GM12878 (cell line): Measurements from ENCODE around the gene RPRD1B. TPM values are rescaled to one million over a fixed set of nuclear protein-coding genes. Genes with fewer than 3 reads are reported as not detected.
A peak's percentile ranks its signal among the peaks of the same experiment; 100 is the strongest.

Experiments used
- ATAC-seq: fragments of 200-7000 bp; cut with Tn5 transposase; 3 replicates; pipeline ENCODE4 v1.9.1; 2020; ENCODE audit warnings: mild to moderate bottlenecking, moderate library complexity
- BruUV-seq: library from RNA; stranded (reverse); fragments of 400-500 nt; replicated peaks from 2 replicates; lab custom pipeline; 2021; lab: Mats Ljungman, UMichigan
- CTCF ChIA-PET: fragments of 300-600 bp; sonication (Branson Sonifier 250); formaldehyde crosslinking; extraction: SDS; loops from one replicate; lab custom pipeline; 2021; ENCODE audit warnings: inconsistent platforms; lab: Yijun Ruan, JAX
- POLR2A ChIA-PET: fragments of 350-600 bp; formaldehyde crosslinking; extraction: SDS; loops from one replicate; lab custom pipeline; 2021; ENCODE audit warnings: inconsistent platforms; lab: Charles Lee
- RAD21 ChIA-PET: fragments of 300-600 bp; sonication (Branson Sonifier 250); formaldehyde crosslinking; loops from one replicate; lab custom pipeline; 2023; ENCODE audit warnings: antibody characterized with exemption; ENCODE audit not compliant: unreplicated experiment; lab: Charles Lee
- SMC1A ChIA-PET: fragments of 300-600 bp; sonication (Branson Sonifier 250); formaldehyde crosslinking; loops from one replicate; lab custom pipeline; 2023; ENCODE audit not compliant: unreplicated experiment, uncharacterized antibody; lab: Charles Lee
- DNase-seq: peaks from one replicate; pipeline ENCODE4 v3.0.0-alpha.2; 2011; ENCODE audit warnings: low read depth, low spot score
- FAIRE-seq: peaks from 3 replicates; lab custom pipeline; 2011; peaks lifted over from hg19 to GRCh38; lab: Jason Lieb, UNC
- H2AFZ ChIP-seq: 2 replicates; pipeline ENCODE4 v1.6.0; 2011; ENCODE audit warnings: low read depth, low read length, control low read depth; ENCODE audit not compliant: control insufficient read depth
- H3K27ac ChIP-seq: 2 replicates; pipeline ENCODE4 v1.5.1; 2011; ENCODE audit warnings: control low read depth; ENCODE audit not compliant: control insufficient read depth, insufficient read depth
- H3K27me3 ChIP-seq, 2 experiments: replicated peaks in 1 of 2; 2 replicates each; pipeline versions ENCODE4 v1.6.0 to v1.6.1; 2011; ENCODE audit warnings: low read length in 1 of 2; ENCODE audit not compliant: control insufficient read depth in 2 of 2, insufficient read depth in 2 of 2
- H3K36me3 ChIP-seq, 2 experiments: 2 replicates each; pipeline ENCODE4 v1.5.1; 2011; ENCODE audit warnings: low read length in 1 of 2; ENCODE audit not compliant: control insufficient read depth in 2 of 2, insufficient read depth in 2 of 2
- H3K4me1 ChIP-seq: 2 replicates; pipeline ENCODE4 v1.6.1; 2011; ENCODE audit warnings: mild to moderate bottlenecking, low read length, moderate library complexity, mixed read lengths; ENCODE audit not compliant: control insufficient read depth, insufficient read depth
- H3K4me2 ChIP-seq: 2 replicates; pipeline ENCODE4 v1.6.0; 2011; ENCODE audit warnings: control low read depth; ENCODE audit not compliant: control insufficient read depth, insufficient read depth
- H3K4me3 ChIP-seq: fragments of 200-600 bp; sonication (generic); 2 replicates; pipeline ENCODE4 v1.5.1; 2016
- H3K79me2 ChIP-seq: 2 replicates; pipeline ENCODE4 v1.6.0; 2011; ENCODE audit warnings: low read length; ENCODE audit not compliant: control insufficient read depth, insufficient read depth
- H3K9ac ChIP-seq: 2 replicates; pipeline ENCODE4 v1.8.0; 2011; ENCODE audit warnings: low read length, control low read depth, mixed read lengths; ENCODE audit not compliant: control insufficient read depth, insufficient read depth
- H3K9me3 ChIP-seq: replicated peaks from 3 replicates; pipeline ENCODE4 v1.5.1; 2011; ENCODE audit warnings: mild to moderate bottlenecking, low read length; ENCODE audit not compliant: control insufficient read depth, insufficient read depth
- H4K20me1 ChIP-seq: 2 replicates; pipeline ENCODE4 v1.6.0; 2011; ENCODE audit not compliant: control insufficient read depth, insufficient read depth
- NRF1 ChIP-seq: conservative IDR thresholded peaks from 2 replicates; pipeline ENCODE4 v1.6.1; 2011; ENCODE audit warnings: mild to moderate bottlenecking, low read depth, low read length, improper control_type of control experiment
- SMARCA5 ChIP-seq: fragments of 450-650 bp; IDR thresholded peaks from 2 replicates; pipeline ENCODE4 v1.6.1; 2017; ENCODE audit warnings: mild to moderate bottlenecking
- in situ Hi-C: fragments of 300-500 bp; cut with MboI; formaldehyde crosslinking; loops from 9 replicates; pipeline ENCODE4 v1.14.3; 2018; ENCODE audit warnings: mixed read lengths
- intact Hi-C: fragments of 100-400 bp; cut with micrococcal nuclease; formaldehyde crosslinking; loops from one replicate; pipeline ENCODE4 v1.14.2; 2022; ENCODE audit not compliant: unreplicated experiment
- polyA plus RNA-seq, 11 experiments: library from polyadenylated mRNA; depleted of rRNA in 4 of 11; unstranded in 6 of 11; stranded (reverse) in 5 of 11; fragments of >200 nt; fragmentation: Nextera tagmentation in 4 of 11; fragmentation: Illumina TruSeq in 1 of 11; extraction: Ambion mirVana in 4 of 11; extraction: Trizol in 1 of 11; gene quantifications; 1 replicate in 1 of 11; 2 replicates in 10 of 11; pipeline versions ENCODE4 v1.2.1 to v1.2.3, GENCODE V29; 2011 to 2016; ENCODE audit warnings: inconsistent platforms in 2 of 11, missing spikeins in 2 of 11, low read depth in 1 of 11
- total RNA-seq, 4 experiments: library from RNA; depleted of rRNA in 3 of 4; stranded (reverse); fragments of >200 nt in 3 of 4; fragmentation: Illumina TruSeq in 1 of 4; extraction: Trizol in 1 of 4; gene quantifications; 2 replicates each; pipeline versions ENCODE4 v1.2.1 to v1.2.3, GENCODE V29; 2013 to 2021
- TF ChIP-seq, protein P1 (sequence below): IDR thresholded peaks from 2 replicates; pipeline ENCODE4 v1.6.1; 2011; ENCODE audit warnings: mild to moderate bottlenecking, low read depth, low read length, moderate library complexity; ENCODE audit not compliant: insufficient replicate concordance
- TF ChIP-seq, protein P2 (sequence below): fragments of 450-650 bp; IDR thresholded peaks from 2 replicates; pipeline ENCODE4 v1.6.1; 2018; ENCODE audit warnings: mild to moderate bottlenecking, low read depth, moderate library complexity; ENCODE audit not compliant: partially characterized antibody
- TF ChIP-seq, protein P3 (sequence below): fragments of 450-650 bp; formaldehyde crosslinking; IDR thresholded peaks from 2 replicates; pipeline ENCODE4 v1.4.0; 2022; ENCODE audit warnings: mild to moderate bottlenecking, moderate library complexity

RPRD1B gene
- total and polyA plus RNA-seq, 10 of the 15 experiments (the other 5 are each of a cell fraction or from before 2014, with no cell fraction given) = 5.2 to 40.2 (median 30.0) TPM

DNA sequence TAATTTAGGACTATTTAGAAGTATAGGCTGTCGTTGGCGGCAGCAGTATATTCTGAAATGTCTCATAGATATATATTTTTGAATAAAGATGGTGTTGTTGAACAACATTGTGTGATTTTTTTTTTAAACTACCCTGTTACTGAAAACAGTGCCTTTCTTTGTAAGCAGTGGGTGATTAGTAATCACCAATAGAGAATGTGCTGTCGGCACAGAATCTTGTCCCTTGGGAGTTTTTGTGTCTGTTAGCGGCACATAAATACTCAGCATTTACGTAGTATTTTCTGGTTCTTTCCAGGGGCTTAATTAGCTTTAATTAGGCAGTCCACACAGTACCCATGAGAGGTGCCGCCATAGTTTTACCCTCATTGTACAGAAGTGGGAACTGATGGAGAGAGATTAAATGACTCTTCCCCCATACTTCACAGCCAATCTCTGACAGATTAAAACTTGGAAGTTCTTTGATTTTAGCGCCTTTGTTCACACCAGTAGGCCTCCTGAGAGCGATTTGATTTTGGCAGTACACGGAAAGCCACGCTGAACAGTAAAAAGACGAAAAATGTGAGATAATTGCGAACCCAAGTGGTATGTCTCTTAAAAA, 58.8 kb downstream of the RPRD1B start (continued):
- TF ChIP-seq, protein P1, sequence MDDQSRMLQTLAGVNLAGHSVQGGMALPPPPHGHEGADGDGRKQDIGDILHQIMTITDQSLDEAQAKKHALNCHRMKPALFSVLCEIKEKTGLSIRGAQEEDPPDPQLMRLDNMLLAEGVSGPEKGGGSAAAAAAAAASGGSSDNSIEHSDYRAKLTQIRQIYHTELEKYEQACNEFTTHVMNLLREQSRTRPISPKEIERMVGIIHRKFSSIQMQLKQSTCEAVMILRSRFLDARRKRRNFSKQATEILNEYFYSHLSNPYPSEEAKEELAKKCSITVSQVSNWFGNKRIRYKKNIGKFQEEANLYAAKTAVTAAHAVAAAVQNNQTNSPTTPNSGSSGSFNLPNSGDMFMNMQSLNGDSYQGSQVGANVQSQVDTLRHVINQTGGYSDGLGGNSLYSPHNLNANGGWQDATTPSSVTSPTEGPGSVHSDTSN = no peak
- TF ChIP-seq, protein P2, sequence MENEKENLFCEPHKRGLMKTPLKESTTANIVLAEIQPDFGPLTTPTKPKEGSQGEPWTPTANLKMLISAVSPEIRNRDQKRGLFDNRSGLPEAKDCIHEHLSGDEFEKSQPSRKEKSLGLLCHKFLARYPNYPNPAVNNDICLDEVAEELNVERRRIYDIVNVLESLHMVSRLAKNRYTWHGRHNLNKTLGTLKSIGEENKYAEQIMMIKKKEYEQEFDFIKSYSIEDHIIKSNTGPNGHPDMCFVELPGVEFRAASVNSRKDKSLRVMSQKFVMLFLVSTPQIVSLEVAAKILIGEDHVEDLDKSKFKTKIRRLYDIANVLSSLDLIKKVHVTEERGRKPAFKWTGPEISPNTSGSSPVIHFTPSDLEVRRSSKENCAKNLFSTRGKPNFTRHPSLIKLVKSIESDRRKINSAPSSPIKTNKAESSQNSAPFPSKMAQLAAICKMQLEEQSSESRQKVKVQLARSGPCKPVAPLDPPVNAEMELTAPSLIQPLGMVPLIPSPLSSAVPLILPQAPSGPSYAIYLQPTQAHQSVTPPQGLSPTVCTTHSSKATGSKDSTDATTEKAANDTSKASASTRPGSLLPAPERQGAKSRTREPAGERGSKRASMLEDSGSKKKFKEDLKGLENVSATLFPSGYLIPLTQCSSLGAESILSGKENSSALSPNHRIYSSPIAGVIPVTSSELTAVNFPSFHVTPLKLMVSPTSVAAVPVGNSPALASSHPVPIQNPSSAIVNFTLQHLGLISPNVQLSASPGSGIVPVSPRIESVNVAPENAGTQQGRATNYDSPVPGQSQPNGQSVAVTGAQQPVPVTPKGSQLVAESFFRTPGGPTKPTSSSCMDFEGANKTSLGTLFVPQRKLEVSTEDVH = peak; percentile 12
- TF ChIP-seq NRF1 = no peak

DNA sequence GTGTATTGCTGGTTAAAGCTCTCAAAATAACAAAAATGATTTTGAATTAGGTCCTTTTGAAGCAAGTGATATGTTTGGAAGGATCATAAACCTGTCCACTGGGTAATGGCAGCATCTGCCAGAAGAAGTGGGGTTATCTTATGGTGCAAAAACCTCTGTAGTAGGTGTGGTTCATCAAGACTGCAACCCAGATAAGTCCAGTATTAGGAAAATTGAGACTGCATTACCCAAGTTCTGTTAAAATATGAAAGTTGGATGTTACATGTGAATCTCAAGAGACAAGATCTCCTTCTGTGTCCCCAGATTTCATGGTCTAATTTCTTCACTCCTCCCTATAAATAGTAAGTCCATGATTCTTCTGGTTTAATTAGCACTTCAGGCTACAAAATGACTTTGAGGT, 59.4 kb downstream of the RPRD1B start:
- no peaks in the 10 kb centered on the region for H3K27me3 ChIP-seq
- H3K4me1 ChIP-seq = peaks cover 47% of the 10 kb centered on the region
- intact Hi-C loops (no loop called here), in situ Hi-C loops (no loop called here)
- H3K36me3 ChIP-seq = peaks cover 0 to 2% of the 10 kb centered on the region in 2 experiments; a peak in 2 of 4 replicates
- FAIRE-seq (no peak), DNase-seq (no peak), ATAC-seq (no peak)
- TF ChIP-seq, protein P3, sequence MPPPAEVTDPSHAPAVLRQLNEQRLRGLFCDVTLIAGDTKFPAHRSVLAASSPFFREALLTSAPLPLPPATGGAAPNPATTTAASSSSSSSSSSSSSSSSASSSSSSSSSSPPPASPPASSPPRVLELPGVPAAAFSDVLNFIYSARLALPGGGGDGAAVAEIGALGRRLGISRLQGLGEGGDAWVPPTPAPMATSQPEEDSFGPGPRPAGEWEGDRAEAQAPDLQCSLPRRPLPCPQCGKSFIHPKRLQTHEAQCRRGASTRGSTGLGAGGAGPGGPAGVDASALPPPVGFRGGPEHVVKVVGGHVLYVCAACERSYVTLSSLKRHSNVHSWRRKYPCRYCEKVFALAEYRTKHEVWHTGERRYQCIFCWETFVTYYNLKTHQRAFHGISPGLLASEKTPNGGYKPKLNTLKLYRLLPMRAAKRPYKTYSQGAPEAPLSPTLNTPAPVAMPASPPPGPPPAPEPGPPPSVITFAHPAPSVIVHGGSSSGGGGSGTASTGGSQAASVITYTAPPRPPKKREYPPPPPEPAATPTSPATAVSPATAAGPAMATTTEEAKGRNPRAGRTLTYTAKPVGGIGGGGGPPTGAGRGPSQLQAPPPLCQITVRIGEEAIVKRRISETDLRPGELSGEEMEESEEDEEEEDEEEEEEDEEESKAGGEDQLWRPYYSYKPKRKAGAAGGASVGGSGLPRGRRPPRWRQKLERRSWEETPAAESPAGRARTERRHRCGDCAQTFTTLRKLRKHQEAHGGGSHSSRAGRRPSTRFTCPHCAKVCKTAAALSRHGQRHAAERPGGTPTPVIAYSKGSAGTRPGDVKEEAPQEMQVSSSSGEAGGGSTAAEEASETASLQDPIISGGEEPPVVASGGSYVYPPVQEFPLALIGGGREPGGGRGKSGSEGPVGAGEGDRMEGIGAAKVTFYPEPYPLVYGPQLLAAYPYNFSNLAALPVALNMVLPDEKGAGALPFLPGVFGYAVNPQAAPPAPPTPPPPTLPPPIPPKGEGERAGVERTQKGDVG = no peak
- TF ChIP-seq SMARCA5 = 0 out of 2 replicates have a peak, but pooled peaks have one; percentile 1
- RAD21 ChIA-PET = interaction anchor here (0.9 to 7.8 kb wide), 10 partner anchors 12 to 128 kb away, joined by 3 to 79 read pairs (median 4); no protein-coding TSS in a partner anchor
- no peaks in the 10 kb centered on the region for H4K20me1 ChIP-seq
- H3K4me3 ChIP-seq = 0 out of 2 replicates have a peak overlapping the region, but pooled peaks have one; percentile 26
- H3K9ac ChIP-seq = peak overlapping the region; percentile 29
- CTCF ChIA-PET = interaction anchor here (0.6 to 15.1 kb wide), 9 partner anchors 16 to 129 kb away, joined by 4 to 189 read pairs (median 5); no protein-coding TSS in a partner anchor
- no peak overlapping the region; the same call in 1 of the 2 replicates for H2AFZ ChIP-seq
- SMC1A ChIA-PET = interaction anchor here (0.6 to 8.6 kb wide), 10 partner anchors 15 to 1049 kb away, joined by 3 to 166 read pairs (median 6); no protein-coding TSS in a partner anchor
- 0 out of 2 replicates have a peak, but pooled peaks cover 2% of the 10 kb centered on the region for H3K79me2 ChIP-seq
- H3K27ac ChIP-seq = peak overlapping the region; percentile 98
- peak overlapping the region; percentile 80 for H3K4me2 ChIP-seq
- BruUV-seq = TSS peak; percentile 61
- H3K9me3 ChIP-seq = no peaks in the 10 kb centered on the region
- POLR2A ChIA-PET = interaction anchor here (0.7 to 2.7 kb wide), 6 partner anchors 10 to 59 kb away, joined by 4 to 12 read pairs (median 7); partner anchors contain the start of gene RPRD1B
